Common myeloid progenitor, CD34-positive (primary cell): ENCODE data around the gene SH3YL1.

Source experiments
- CTCF ChIA-PET: fragments of 350-600 bp; sonication (Branson Sonifier 250); formaldehyde crosslinking; loops from one replicate; lab custom pipeline; 2021; ENCODE audit warnings: antibody characterized with exemption; lab: Charles Lee
- POLR2A ChIA-PET: fragments of 350-600 bp; sonication (Branson Sonifier 250); formaldehyde crosslinking; loops from one replicate; lab custom pipeline; 2021; ENCODE audit warnings: antibody characterized with exemption; lab: Charles Lee
- DNase-seq, 3 donors: peaks; one replicate each; pipeline versions ENCODE4 v3.0.0 to v3.0.0-alpha.2; 2013
- H3K27ac ChIP-seq, 2 experiments: 1 replicate in 1 of 2; 2 replicates in 1 of 2; pipeline ENCODE4 v1.7.0; 2013; ENCODE audit warnings: inconsistent platforms in 2 of 2, low read length in 2 of 2, mild to moderate bottlenecking in 2 of 2, low read depth in 1 of 2, moderate library complexity in 1 of 2; ENCODE audit not compliant: severe bottlenecking in 2 of 2, insufficient read depth in 1 of 2, poor library complexity in 1 of 2
- H3K27me3 ChIP-seq, 5 experiments: replicated peaks in 2 of 5; 1 replicate in 3 of 5; 2 replicates in 2 of 5; pipeline versions ENCODE4 v1.6.1 to v1.7.0; 2013; ENCODE audit warnings: low read length in 4 of 5, mild to moderate bottlenecking in 2 of 5, moderate library complexity in 2 of 5, inconsistent platforms in 1 of 5; ENCODE audit not compliant: insufficient read depth in 5 of 5, control insufficient read depth in 4 of 5
- H3K36me3 ChIP-seq, 4 experiments: 1 replicate in 2 of 4; 2 replicates in 2 of 4; pipeline versions ENCODE4 v1.6.1 to v1.7.0; 2013; ENCODE audit warnings: low read length in 3 of 4, control low read depth in 1 of 4, mild to moderate bottlenecking in 1 of 4; ENCODE audit not compliant: control insufficient read depth in 4 of 4, insufficient read depth in 4 of 4
- H3K4me1 ChIP-seq, 4 experiments: 1 replicate in 3 of 4; 2 replicates in 1 of 4; pipeline versions ENCODE4 v1.6.1 to v1.7.1; 2013; ENCODE audit warnings: low read length in 3 of 4, mild to moderate bottlenecking in 3 of 4, control low read depth in 1 of 4, inconsistent platforms in 1 of 4, moderate library complexity in 1 of 4; ENCODE audit not compliant: control insufficient read depth in 4 of 4, insufficient read depth in 4 of 4; ENCODE audit errors: control extremely low read depth in 1 of 4
- H3K4me3 ChIP-seq, 7 experiments: 1 replicate in 4 of 7; 2 replicates in 3 of 7; pipeline versions ENCODE4 v1.5.1 to v1.7.0; 2013; ENCODE audit warnings: mild to moderate bottlenecking in 7 of 7, low read length in 6 of 7, moderate library complexity in 6 of 7, inconsistent platforms in 2 of 7, low read depth in 2 of 7, control low read depth in 1 of 7; ENCODE audit not compliant: insufficient read depth in 4 of 7, control insufficient read depth in 1 of 7; ENCODE audit errors: extremely low read depth in 1 of 7
- H3K9me3 ChIP-seq, 5 experiments: 1 replicate in 4 of 5; 2 replicates in 1 of 5; pipeline versions ENCODE4 v1.6.1 to v1.7.1; 2013; ENCODE audit warnings: low read length in 4 of 5, mild to moderate bottlenecking in 2 of 5, inconsistent platforms in 1 of 5, low read depth in 1 of 5, moderate library complexity in 1 of 5; ENCODE audit not compliant: control insufficient read depth in 4 of 5, insufficient read depth in 2 of 5; ENCODE audit errors: control extremely low read depth in 1 of 5
- WGBS: methylation state at CpG from one replicate; pipeline ENCODE4 v1.1.5; 2013; ENCODE audit not compliant: insufficient coverage; 5-methylcytosine and 5-hydroxymethylcytosine counted together

Gene SH3YL1

DNA sequence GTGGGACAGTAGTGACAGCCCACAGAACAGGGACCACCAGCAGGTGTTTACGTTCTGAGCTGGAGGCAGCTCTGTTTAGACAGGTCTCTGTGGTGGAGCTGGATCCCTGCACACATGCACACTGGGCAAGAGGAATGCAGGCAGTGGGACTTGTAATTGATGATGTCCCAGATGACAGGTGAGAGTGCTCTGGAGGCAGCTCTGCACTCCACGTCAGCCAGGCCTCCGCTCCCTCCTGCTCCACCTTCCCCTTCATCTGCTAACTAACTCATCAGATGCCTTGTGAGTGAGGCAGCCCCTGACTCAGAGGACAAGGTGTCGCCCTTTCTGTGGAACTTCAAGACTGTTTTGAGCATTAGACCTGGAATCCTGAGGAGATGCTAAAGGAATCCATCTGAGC is 53.2 kb downstream of the SH3YL1 start:
- Histone ChIP-seq H3K4me1 (no peaks in the 10 kb centered on the region), H3K4me3 (no peak overlapping the region), H3K27ac (no peak overlapping the region), H3K9me3 (peaks cover 0 to 13% (median 12%) of the 10 kb centered on the region in 5 experiments), H3K27me3 (peaks cover 0 to 3% (median 0%) of the 10 kb centered on the region in 5 experiments), H3K36me3 (no peaks in the 10 kb centered on the region)
- ChIA-PET POLR2A (no interaction called here), CTCF (no interaction called here)
- WGBS: 83% methylated on average over 2 of the region's 4 CpGs
- DNase-seq: no peak

DNA sequence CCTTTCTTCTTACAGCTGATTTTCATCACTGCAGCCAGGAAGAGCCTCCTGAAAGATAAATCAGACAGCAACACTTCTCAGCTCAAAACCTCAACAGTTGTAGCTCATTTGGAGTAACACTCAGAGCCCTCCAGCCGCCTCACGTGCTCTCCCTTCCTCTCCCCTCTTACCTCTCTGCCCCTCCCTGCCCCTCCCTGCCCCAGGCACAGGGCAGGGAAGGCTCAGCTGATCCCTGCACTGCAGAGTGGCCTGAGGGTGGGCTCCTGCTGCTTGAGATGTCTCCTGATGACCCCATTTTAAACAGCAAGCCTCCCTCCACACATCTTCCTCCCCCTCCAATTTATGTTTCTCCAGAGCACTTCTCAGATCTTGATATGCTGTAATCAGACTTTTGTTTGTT is 54.4 kb downstream of the SH3YL1 start:
- Histone ChIP-seq H3K4me3 (no peak overlapping the region), H3K27ac (no peak overlapping the region), H3K9me3 (peaks cover 0 to 13% (median 12%) of the 10 kb centered on the region in 5 experiments), H3K27me3 (peaks cover 0 to 3% (median 0%) of the 10 kb centered on the region in 5 experiments), H3K4me1 (no peaks in the 10 kb centered on the region), H3K36me3 (no peaks in the 10 kb centered on the region)
- no peak for DNase-seq
- WGBS: 79% methylated on average over 2 of the region's 2 CpGs
- ChIA-PET CTCF (no interaction called here), POLR2A (no interaction called here)

DNA sequence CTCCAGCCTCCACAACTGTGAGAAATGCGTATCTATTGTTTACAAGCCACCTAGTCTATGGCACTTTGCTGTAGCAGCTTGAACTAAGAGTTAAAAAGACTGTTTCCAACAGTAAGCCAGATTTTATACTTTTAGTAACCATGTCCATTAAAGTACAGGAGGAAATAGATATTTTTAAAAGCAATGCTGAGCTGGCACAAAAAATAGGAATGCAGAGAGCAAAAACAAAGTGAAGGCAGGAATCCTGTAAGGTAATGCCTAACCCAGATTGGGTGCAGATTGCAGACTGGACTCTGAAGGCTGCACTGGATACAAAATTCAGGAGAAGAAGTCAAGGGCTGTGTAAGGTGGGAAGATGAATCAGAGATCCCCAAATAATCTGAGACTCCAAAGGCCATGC is 55.5 kb downstream of the SH3YL1 start:
- Histone ChIP-seq H3K36me3 (no peaks in the 10 kb centered on the region), H3K4me3 (no peak overlapping the region), H3K27me3 (peaks cover 0 to 3% (median 0%) of the 10 kb centered on the region in 5 experiments), H3K4me1 (no peaks in the 10 kb centered on the region), H3K9me3 (peaks cover 0 to 16% (median 13%) of the 10 kb centered on the region in 5 experiments), H3K27ac (no peak overlapping the region)
- CTCF ChIA-PET: no interaction called here
- DNase-seq: no peak
- POLR2A ChIA-PET: no interaction called here
- WGBS: 100% methylated on average over 1 of the region's 1 CpG

DNA sequence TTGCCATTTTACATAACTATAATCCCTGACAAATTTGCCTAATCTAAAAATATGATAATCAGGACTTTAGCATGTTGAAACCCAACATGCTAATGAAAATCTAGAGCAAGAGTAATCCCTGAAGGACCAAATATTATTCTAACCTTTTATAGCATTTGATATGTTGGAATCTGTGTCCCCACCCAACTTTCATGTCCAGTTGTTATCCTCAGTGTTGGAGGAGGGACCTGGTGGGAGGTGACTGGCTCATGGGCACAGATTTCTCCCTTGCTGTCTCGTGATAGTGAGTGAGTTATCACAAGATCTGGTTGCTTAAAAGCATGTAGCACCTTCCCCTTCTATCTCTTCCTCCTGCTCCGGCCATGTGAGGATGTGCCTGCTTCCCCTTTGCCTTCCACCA is 59.8 kb downstream of the SH3YL1 start:
- H3K4me3 ChIP-seq: no peak overlapping the region
- H3K4me1 ChIP-seq: no peaks in the 10 kb centered on the region
- H3K27ac ChIP-seq: no peak overlapping the region
- WGBS: 40% methylated on average over 2 of the region's 2 CpGs
- no peaks in the 10 kb centered on the region for H3K27me3 ChIP-seq
- no peak for DNase-seq
- H3K36me3 ChIP-seq: no peaks in the 10 kb centered on the region
- CTCF ChIA-PET: no interaction called here
- POLR2A ChIA-PET: no interaction called here
- H3K9me3 ChIP-seq: peaks cover 0 to 6% (median 3%) of the 10 kb centered on the region in 5 experiments

DNA sequence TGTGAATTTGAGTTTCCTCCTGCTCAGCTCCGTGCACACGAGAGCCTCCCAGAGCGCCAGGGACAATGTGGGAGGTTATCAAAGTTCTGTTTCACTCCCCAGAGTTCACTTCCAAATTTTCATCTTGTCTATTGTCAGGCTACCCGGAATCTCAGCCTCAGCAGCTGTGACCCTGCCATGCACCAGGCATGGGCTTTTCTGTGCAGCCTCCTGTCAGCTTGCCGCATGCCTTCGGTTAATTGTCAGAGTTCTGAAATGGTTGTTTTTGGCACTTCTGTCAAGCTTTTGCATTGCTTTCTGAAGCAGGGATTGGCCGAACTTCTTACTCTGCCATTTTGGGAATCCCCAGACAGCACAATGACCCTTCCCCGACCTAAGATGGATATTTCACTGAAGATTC is 60.4 kb downstream of the SH3YL1 start:
- DNase-seq: no peak
- no peak overlapping the region for H3K27ac ChIP-seq
- ChIA-PET CTCF (no interaction called here), POLR2A (no interaction called here)
- H3K4me3 ChIP-seq: no peak overlapping the region
- H3K36me3 ChIP-seq: no peaks in the 10 kb centered on the region
- WGBS: 91% methylated on average over 7 of the region's 8 CpGs
- no peaks in the 10 kb centered on the region for H3K4me1 ChIP-seq
- no peaks in the 10 kb centered on the region for H3K27me3 ChIP-seq
- peaks cover 0 to 6% (median 3%) of the 10 kb centered on the region in 5 experiments for H3K9me3 ChIP-seq

DNA sequence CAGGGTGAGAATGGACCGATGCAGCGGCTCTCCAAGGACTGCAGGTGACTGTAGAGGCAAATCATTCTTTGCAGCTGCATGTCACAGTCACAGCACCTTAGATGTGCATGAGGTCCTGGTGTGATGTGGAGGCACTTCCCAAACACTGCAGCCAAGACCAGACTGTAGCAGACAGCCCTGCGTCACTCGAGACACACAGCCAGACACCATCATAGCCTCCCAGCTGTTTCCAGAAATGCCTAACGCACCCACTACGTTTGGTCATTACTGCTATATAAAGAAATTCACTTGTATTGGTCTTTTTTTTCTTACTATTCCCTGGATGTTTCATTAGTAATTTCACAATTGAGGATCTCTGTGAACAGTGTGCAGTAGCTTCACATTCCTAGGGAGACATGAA is 60.9 kb downstream of the SH3YL1 start:
- H3K9me3 ChIP-seq: peaks cover 0 to 3% (median 0%) of the 10 kb centered on the region in 5 experiments
- no peaks in the 10 kb centered on the region for H3K27me3 ChIP-seq
- H3K36me3 ChIP-seq: no peaks in the 10 kb centered on the region
- DNase-seq: no peak
- CTCF ChIA-PET: no interaction called here
- POLR2A ChIA-PET: no interaction called here
- WGBS: 100% methylated on average over 2 of the region's 6 CpGs
- H3K27ac ChIP-seq: no peak overlapping the region
- no peak overlapping the region for H3K4me3 ChIP-seq
- H3K4me1 ChIP-seq: no peaks in the 10 kb centered on the region

DNA sequence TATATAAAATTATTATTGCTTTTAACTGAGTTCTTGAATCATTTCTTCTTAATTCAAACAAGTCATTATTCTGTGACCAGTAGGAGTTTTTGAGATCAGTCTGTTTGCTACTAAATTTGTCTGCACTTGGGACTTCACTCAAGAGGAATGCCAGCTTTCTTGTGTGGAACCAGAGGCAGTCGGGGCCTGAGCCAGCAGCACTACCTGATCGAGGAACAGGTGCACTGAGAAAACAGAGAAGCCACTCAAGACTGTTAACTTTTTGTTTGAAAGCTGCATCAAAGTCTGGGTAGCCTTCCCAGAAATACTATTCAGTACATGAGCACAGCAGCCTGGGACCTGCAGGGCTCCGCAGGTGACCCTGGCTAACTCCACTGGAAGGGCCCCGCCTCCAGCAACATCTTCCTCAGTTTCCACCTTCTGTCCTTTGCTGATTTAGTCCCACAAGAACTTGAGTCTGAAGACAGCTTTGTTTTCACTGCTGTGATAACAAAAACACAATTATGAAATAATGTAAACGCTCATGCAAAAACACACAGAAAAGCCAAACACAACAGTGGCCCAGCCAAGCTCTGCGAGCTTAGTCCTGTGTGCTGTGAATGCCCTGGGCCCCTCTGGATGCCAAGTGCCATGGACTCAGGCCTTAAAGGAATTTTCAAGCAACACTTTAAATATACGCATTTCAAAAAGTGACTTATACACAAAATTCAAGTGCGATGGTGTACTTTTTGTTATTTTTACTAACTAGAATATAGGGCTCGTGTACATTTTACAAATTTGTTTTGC is 62.0 kb downstream of the SH3YL1 start:
- no peak for DNase-seq
- H3K4me1 ChIP-seq: no peaks in the 10 kb centered on the region
- no peaks in the 10 kb centered on the region for H3K27me3 ChIP-seq
- no peak overlapping the region for H3K4me3 ChIP-seq
- H3K27ac ChIP-seq: no peak overlapping the region
- ChIA-PET CTCF (no interaction called here), POLR2A (no interaction called here)
- 98% methylated on average over 5 of the region's 9 CpGs for WGBS
- H3K36me3 ChIP-seq: no peaks in the 10 kb centered on the region
- peaks cover 0 to 3% (median 0%) of the 10 kb centered on the region in 5 experiments for H3K9me3 ChIP-seq
